HepG2 (cell line): ENCODE data around the gene TMEM270. TPM values are rescaled to one million over a fixed set of nuclear protein-coding genes. Genes with fewer than 3 reads are reported as not detected.

Experiments
- BATF2 ChIP-seq: sonication (generic); formaldehyde crosslinking; IDR thresholded peaks from 2 replicates; pipeline ENCODE4 v1.8.0; 2022; ENCODE audit warnings: mild to moderate bottlenecking, missing genetic modification reagents, moderate library complexity
- CREB1 ChIP-seq, 2 experiments: fragments of 450-650 bp in 1 of 2; IDR thresholded peaks; 2 replicates each; pipeline ENCODE4 v1.6.1; 2016 to 2017; ENCODE audit warnings: control low read depth in 1 of 2, mild to moderate bottlenecking in 1 of 2, missing compliant biosample characterization in 1 of 2, missing genetic modification characterization in 1 of 2
- EHMT2 ChIP-seq: fragments of 200-600 bp; sonication (generic); IDR thresholded peaks from 2 replicates; pipeline ENCODE4 v1.7.0; 2017; ENCODE audit warnings: antibody characterized with exemption, low read depth, low read length, borderline replicate concordance
- FOXK1 ChIP-seq: sonication (generic); formaldehyde crosslinking; IDR thresholded peaks from 2 replicates; pipeline ENCODE4 v1.4.0; 2020; ENCODE audit warnings: low read depth, missing genetic modification reagents, borderline replicate concordance
- FOXM1 ChIP-seq: sonication (generic); formaldehyde crosslinking; IDR thresholded peaks from 2 replicates; pipeline ENCODE4 v1.5.0; 2020; ENCODE audit warnings: missing genetic modification reagents
- IRF2 ChIP-seq: IDR thresholded peaks from 2 replicates; pipeline ENCODE4 v1.6.1; 2018; ENCODE audit warnings: missing genetic modification reagents, missing compliant biosample characterization
- MED1 ChIP-seq: sonication (generic); formaldehyde crosslinking; IDR thresholded peaks from 2 replicates; pipeline ENCODE4 v1.4.0; 2020; ENCODE audit warnings: missing genetic modification reagents
- NRL ChIP-seq: sonication (generic); formaldehyde crosslinking; IDR thresholded peaks from 2 replicates; pipeline ENCODE4 v1.5.0; 2020; ENCODE audit warnings: missing genetic modification reagents, mild to moderate bottlenecking, moderate library complexity, borderline replicate concordance
- PCBP1 ChIP-seq: fragments of 200-400 bp; formaldehyde crosslinking; IDR thresholded peaks from 2 replicates; pipeline ENCODE4 v1.6.1; 2017; ENCODE audit warnings: mild to moderate bottlenecking, low read depth, low read length, borderline replicate concordance
- RBM39 ChIP-seq: fragments of 200-400 bp; formaldehyde crosslinking; IDR thresholded peaks from one replicate; pipeline ENCODE4 v1.6.1; 2018; ENCODE audit warnings: antibody characterized with exemption, mild to moderate bottlenecking, low read depth, low read length; ENCODE audit not compliant: poor library complexity, severe bottlenecking
- TBL1XR1 ChIP-seq: fragments of 150-350 bp; IDR thresholded peaks from 2 replicates; pipeline ENCODE4 v1.6.1; 2014; ENCODE audit warnings: borderline replicate concordance, low read length; ENCODE audit not compliant: partially characterized antibody
- TFDP2 ChIP-seq: sonication (generic); formaldehyde crosslinking; IDR thresholded peaks from 2 replicates; pipeline ENCODE4 v1.4.0; 2020; ENCODE audit warnings: missing genetic modification reagents
- TOE1 ChIP-seq: sonication (generic); formaldehyde crosslinking; IDR thresholded peaks from 2 replicates; pipeline ENCODE4 v1.4.0; 2020; ENCODE audit warnings: mild to moderate bottlenecking, missing genetic modification reagents
- YY1 ChIP-seq: IDR thresholded peaks from 2 replicates; pipeline ENCODE4 v1.6.1; 2011; ENCODE audit warnings: low read length, low read depth, moderate library complexity, mild to moderate bottlenecking; ENCODE audit not compliant: insufficient read depth, insufficient replicate concordance
- ZBTB3 ChIP-seq: sonication (generic); formaldehyde crosslinking; IDR thresholded peaks from 2 replicates; pipeline ENCODE4 v1.4.0; 2020; ENCODE audit warnings: low read depth, mild to moderate bottlenecking, moderate library complexity, missing genetic modification reagents, borderline replicate concordance
- ZMYM4 ChIP-seq: sonication (generic); formaldehyde crosslinking; IDR thresholded peaks from 2 replicates; pipeline ENCODE4 v1.8.1; 2023; ENCODE audit warnings: mild to moderate bottlenecking, missing genetic modification reagents
- ZNF549 ChIP-seq: sonication (generic); formaldehyde crosslinking; IDR thresholded peaks from 2 replicates; pipeline ENCODE4 v1.5.0; 2020; ENCODE audit warnings: missing genetic modification reagents
- ZNF7 ChIP-seq: IDR thresholded peaks from 2 replicates; pipeline ENCODE4 v1.6.1; 2016; ENCODE audit warnings: missing biosample characterization, missing genetic modification reagents
- ZNF781 ChIP-seq: sonication (generic); formaldehyde crosslinking; IDR thresholded peaks from 2 replicates; pipeline ENCODE4 v1.5.1; 2020; ENCODE audit warnings: borderline replicate concordance, mild to moderate bottlenecking, missing genetic modification reagents; ENCODE audit errors: not compliant biosample characterization
- polyA plus RNA-seq, 8 experiments: library from polyadenylated mRNA; depleted of rRNA in 3 of 8; stranded (reverse) in 7 of 8; unstranded in 1 of 8; fragments of >200 nt; fragmentation: Illumina TruSeq in 4 of 8; extraction: Trizol in 4 of 8; gene quantifications; 2 replicates each; pipeline versions ENCODE4 v1.2.1 to v1.2.3, GENCODE V29; 2011 to 2016; ENCODE audit warnings: low read depth in 4 of 8, missing spikeins in 1 of 8, mixed read lengths in 1 of 8; ENCODE audit not compliant: insufficient read depth in 1 of 8
- total RNA-seq, 5 experiments: library from RNA; depleted of rRNA; stranded (reverse); fragments of >200 nt; fragmentation: Illumina TruSeq; extraction: Trizol; gene quantifications; 2 replicates each; pipeline ENCODE4 v1.2.3, GENCODE V29; 2016; ENCODE audit warnings: low read depth in 1 of 5
- TF ChIP-seq, protein P1 (sequence below): IDR thresholded peaks from 2 replicates; pipeline ENCODE4 v1.6.1; 2016; ENCODE audit warnings: missing biosample characterization, missing genetic modification reagents, low read depth
- TF ChIP-seq, protein P2 (sequence below): sonication (generic); formaldehyde crosslinking; IDR thresholded peaks from 2 replicates; pipeline ENCODE4 v1.5.1; 2020; ENCODE audit warnings: mild to moderate bottlenecking, missing genetic modification reagents, borderline replicate concordance
- TF ChIP-seq, protein P3 (sequence below): sonication (generic); formaldehyde crosslinking; IDR thresholded peaks from 2 replicates; pipeline ENCODE4 v1.4.0; 2020; ENCODE audit warnings: missing genetic modification reagents

TMEM270 gene
- total and polyA plus RNA-seq, 2 of the 13 experiments (the other 11 are each of a cell fraction or from before 2014, with no cell fraction given): not detected

- TF ChIP-seq, protein P1, sequence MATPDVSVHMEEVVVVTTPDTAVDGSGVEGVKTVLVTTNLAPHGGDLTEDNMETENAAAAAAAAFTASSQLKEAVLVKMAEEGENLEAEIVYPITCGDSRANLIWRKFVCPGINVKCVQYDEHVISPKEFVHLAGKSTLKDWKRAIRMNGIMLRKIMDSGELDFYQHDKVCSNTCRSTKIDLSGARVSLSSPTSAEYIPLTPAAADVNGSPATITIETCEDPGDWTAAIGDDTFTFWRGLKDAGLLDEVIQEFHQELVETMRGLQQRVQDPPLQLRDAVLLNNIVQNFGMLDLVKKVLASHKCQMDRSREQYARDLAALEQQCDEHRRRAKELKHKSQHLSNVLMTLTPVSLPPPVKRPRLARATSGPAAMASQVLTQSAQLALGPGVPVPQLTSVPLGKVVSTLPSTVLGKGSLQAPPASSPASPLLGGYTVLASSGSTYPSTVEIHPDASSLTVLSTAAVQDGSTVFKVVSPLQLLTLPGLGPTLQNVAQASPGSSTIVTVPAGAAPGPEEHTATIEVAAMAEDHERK (CRISPR knock-in tag): no peak
- TF ChIP-seq BATF2 (CRISPR knock-in tag) (no peak), FOXM1 (CRISPR knock-in tag) (no peak), YY1 (no peak), ZMYM4 (CRISPR knock-in tag) (0 out of 2 replicates have a peak, but pooled peaks have one; percentile 33), ZNF781 (no peak), MED1 (CRISPR knock-in tag) (0 out of 2 replicates have a peak, but pooled peaks have one; percentile 19), IRF2 (CRISPR knock-in tag) (0 out of 2 replicates have a peak, but pooled peaks have one; percentile 34), EHMT2 (no peak), TBL1XR1 (no peak), PCBP1 (no peak), ZNF549 (no peak), RBM39 (peak; percentile 66), ZBTB3 (no peak), CREB1 (IDR thresholded peaks at IDR 0.05) (no peak), CREB1 (CRISPR knock-in tag; IDR thresholded peaks at IDR 0.05) (no peak), NRL (CRISPR knock-in tag) (peak; percentile 78), TOE1 (no peak), FOXK1 (CRISPR knock-in tag) (0 out of 2 replicates have a peak, but pooled peaks have one; percentile 19), TFDP2 (CRISPR knock-in tag) (no peak), ZNF7 (no peak)
- TF ChIP-seq, protein P2, sequence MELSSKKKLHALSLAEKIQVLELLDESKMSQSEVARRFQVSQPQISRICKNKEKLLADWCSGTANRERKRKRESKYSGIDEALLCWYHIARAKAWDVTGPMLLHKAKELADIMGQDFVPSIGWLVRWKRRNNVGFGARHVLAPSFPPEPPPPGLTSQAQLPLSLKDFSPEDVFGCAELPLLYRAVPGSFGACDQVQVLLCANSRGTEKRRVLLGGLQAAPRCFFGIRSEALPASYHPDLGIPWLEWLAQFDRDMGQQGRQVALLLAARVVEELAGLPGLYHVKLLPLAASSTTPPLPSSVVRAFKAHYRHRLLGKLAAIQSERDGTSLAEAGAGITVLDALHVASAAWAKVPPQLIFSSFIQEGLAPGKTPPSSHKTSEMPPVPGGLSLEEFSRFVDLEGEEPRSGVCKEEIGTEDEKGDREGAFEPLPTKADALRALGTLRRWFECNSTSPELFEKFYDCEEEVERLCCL: 0 out of 2 replicates have a peak, but pooled peaks have one; percentile 70
- TF ChIP-seq, protein P3, sequence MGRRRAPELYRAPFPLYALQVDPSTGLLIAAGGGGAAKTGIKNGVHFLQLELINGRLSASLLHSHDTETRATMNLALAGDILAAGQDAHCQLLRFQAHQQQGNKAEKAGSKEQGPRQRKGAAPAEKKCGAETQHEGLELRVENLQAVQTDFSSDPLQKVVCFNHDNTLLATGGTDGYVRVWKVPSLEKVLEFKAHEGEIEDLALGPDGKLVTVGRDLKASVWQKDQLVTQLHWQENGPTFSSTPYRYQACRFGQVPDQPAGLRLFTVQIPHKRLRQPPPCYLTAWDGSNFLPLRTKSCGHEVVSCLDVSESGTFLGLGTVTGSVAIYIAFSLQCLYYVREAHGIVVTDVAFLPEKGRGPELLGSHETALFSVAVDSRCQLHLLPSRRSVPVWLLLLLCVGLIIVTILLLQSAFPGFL: no peak
Measured at GRCh38 chr7:73842067-73842976, 18.6 kb upstream of the TMEM270 start, which contains the start of gene METTL27 (continued).
